Activated naive CD4-positive, alpha-beta T cell treated with anti-CD3 and anti-CD28 coated beads, Interleukin-2, amount 50 U/mL, for 16 hours (primary cell): ENCODE data around the gene ZAR1L.
A peak's percentile ranks its signal among the peaks of the same experiment; 100 is the strongest.
"Not testable (repeated sequence)": the region's sequence is repeated elsewhere in the genome, so short reads cannot be mapped to it uniquely, and the experiment has no call there.

Experiments
- DNase-seq: peaks from one replicate; pipeline ENCODE4 v3.0.0-alpha.2; 2020

The ZAR1L gene, protein sequence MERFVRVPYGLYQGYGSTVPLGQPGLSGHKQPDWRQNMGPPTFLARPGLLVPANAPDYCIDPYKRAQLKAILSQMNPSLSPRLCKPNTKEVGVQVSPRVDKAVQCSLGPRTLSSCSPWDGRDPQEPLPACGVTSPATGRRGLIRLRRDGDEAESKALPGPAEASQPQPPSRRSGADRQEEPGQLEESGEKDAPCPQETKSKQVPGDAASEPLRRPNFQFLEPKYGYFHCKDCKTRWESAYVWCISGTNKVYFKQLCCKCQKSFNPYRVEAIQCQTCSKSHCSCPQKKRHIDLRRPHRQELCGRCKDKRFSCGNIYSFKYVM

DNA sequence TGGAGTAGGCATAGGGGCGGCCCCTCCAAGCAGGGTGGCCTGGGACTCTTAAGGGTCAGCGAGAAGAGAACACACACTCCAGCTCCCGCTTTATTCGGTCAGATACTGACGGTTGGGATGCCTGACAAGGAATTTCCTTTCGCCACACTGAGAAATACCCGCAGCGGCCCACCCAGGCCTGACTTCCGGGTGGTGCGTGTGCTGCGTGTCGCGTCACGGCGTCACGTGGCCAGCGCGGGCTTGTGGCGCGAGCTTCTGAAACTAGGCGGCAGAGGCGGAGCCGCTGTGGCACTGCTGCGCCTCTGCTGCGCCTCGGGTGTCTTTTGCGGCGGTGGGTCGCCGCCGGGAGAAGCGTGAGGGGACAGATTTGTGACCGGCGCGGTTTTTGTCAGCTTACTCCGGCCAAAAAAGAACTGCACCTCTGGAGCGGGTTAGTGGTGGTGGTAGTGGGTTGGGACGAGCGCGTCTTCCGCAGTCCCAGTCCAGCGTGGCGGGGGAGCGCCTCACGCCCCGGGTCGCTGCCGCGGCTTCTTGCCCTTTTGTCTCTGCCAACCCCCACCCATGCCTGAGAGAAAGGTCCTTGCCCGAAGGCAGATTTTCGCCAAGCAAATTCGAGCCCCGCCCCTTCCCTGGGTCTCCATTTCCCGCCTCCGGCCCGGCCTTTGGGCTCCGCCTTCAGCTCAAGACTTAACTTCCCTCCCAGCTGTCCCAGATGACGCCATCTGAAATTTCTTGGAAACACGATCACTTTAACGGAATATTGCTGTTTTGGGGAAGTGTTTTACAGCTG lies at the start of gene ZAR1L, which contains the start of gene BRCA2:
Gene ZAR1L, minus strand, starts transcription at position 126 of the 790 bp plus-strand sequence. CDS start 3,438 bp downstream, outside the sequence.
Gene BRCA2, plus strand, starts transcription at position 271 of the 790 bp plus-strand sequence. CDS start 953 bp downstream, outside the sequence.
- DNase-seq = peak; percentile 90

DNA sequence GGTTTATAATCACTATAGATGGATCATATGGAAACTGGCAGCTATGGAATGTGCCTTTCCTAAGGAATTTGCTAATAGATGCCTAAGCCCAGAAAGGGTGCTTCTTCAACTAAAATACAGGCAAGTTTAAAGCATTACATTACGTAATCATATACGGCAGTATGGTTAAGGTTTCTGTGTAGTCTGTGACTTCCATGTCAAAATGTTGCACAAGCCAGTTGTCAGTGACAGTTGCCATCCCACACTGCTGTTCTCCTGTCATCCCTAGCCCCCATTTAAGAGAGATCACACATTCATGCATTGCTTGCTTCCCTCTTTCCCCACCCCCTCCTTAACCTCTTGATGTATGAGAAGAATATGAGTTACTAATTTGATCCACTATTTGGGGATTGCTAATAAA lies 47.4 kb upstream of the ZAR1L start:
- DNase-seq = no peak

DNA sequence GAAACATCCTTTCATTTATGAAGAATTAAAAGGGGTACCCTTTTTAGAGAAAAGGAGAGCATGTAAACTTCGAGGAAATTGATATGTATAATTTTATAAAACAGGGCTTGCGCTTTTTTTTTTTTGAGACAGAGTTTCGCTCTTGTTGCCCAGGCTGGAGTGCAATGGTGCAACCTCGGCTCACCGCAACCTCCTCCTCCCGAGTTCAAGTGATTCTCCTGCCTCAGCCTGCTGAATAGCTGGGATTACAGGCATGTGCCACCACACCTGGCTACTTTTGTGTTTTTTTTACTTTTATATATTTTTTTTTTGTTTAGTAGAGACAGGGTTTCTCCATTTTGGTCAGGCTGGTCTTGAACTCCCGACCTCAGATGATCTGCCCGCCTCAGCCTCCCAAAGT lies 40.8 kb upstream of the ZAR1L start:
- DNase-seq = not testable (repeated sequence)

DNA sequence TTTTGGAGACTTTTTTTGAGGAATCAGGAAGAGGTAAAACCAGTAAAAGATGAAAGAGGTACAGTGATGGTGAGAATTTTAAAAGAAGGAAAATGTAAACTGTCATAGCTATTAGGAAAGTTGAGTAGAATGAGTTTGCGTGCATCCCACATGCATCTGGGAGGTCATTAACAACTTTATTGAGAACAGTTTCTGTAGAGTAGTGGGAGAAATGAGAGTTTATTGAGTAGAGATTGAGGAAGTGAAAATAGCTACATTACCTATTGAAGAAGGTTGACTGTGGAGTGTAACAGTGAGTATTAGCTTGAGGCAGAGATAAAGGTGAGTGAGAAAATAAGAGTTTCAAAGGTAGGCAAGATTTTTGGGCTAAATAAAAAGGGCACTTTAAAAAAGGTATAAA lies 38.9 kb upstream of the ZAR1L start:
- no peak for DNase-seq

DNA sequence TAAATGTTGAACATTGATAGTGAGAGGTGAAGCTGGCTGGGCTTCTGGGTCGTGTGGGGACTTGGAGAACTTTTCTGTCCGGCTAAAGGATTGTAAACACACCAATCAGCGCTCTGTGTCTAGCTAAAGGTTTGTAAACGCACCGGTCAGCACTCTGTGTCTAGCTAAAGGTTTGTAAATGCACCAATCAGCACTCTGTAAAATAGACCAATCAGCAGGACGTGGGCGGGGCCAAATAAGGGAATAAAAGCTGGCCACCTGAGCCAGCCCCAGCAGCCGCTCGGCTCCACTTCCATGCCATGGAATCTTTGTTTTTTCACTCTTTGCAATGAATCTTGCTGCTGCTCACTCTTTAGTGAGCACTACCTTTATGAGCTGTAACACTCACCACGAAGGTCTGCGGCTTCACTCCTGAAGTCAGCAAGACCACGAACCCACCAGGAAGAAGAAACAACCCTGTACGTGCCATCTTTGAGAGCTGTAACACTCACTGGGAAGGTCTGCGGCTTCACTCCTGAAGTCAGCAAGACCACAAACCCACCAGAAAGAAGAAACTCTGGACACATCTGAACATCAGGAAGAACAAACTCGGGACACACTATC lies 35.8 kb upstream of the ZAR1L start:
- not testable (repeated sequence) for DNase-seq

DNA sequence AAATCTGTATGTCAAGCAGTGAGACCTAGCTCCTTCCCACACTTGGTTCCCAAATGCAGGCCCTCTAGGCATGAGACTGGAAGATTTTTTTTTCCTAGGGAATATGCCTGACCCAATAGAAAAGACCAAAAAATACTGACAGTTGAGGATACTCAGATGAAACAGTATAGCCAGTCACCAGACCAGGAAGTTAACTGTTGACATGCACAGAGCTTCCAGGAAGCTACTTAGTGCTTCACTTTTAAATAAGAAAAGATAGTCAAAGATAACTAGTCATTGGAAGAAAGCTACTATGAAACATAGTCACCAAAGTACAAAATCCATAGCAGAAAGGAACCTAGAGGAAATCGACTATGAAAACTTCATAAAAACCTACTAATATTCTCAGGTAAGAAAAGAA lies 32.5 kb upstream of the ZAR1L start:
- no peak for DNase-seq

DNA sequence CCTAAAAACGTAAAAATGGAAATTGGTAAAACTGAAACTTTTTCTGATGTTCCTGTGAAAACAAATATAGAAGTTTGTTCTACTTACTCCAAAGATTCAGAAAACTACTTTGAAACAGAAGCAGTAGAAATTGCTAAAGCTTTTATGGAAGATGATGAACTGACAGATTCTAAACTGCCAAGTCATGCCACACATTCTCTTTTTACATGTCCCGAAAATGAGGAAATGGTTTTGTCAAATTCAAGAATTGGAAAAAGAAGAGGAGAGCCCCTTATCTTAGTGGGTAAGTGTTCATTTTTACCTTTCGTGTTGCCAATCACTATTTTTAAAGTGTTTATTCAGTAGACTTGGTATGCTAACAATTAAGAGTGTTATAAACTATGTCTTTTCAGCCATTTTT lies 25.8 kb upstream of the ZAR1L start:
- DNase-seq = no peak

DNA sequence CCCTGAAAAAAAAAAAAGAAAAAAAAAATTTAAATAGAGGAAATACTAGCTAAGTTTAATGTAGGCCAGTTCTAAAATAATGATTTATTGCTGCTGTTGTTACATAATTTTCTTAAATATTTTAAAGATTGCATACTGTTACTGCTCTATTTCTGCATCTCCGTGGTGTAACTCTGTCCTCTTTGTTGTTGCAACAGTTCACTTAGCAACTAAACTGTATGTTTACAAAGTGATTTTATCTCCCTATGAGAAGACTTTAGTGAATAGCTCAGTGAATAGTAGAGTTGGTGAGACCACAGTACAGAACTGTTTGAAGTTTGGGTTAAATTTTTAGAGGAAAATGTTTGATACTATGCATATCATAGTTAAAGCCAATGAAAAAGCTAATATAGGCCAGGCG lies 19.5 kb upstream of the ZAR1L start:
- DNase-seq = no peak

DNA sequence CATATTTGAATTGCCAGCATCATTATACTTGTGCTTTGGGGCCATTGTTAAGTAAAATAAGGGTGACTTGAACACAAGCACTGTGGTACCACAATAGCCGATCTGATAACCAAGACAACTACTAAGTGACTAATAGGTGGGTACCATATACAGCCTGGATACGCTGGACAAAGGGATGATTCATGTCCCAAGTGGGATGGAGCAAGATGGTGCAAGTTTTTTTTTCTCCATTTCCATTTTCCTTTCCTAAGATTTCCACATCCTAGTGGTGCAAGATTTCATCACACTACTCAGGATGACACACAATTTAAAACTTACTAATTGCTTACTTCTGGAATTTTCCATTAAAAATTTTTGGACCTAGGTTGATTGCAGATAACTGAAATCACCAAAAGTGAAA lies 15.3 kb upstream of the ZAR1L start:
- DNase-seq = no peak

DNA sequence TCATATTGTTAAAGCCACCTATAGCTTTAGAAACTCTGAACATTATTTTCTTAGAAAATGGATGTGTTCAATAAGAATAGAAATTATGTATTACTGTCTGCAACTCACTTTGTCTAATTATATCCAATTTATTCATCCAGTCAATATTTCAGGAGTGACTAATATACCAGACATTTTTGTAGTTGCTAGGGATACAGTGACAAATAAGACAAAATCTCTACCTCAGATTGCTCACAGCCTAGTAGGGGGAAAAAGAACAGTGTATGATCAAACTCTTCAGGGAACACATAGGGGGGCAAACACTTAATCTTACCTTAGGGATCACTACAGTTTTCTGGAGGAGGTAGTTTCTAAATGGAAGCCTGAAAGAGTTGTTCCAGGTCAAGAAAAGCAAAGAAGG lies 8.7 kb upstream of the ZAR1L start:
- DNase-seq = no peak

DNA sequence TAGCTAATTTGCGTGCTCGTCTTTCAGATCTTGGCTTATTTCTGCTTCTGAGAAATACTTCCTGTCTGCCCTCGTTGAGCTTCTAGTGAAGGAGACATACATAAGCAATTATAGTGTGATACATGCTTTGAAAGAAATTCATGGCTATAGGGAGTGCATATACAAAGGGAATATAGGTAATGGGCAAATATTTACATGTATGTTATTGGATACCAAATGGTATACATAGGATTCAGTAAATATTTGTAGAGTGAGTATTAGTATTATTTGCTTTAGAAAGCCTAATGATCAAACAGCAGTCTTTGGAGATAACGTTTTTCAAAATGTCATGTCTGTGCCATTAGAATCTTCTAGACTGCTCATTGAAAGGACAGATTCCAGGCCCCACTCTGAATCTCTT lies 5.4 kb upstream of the ZAR1L start:
- no peak for DNase-seq

DNA sequence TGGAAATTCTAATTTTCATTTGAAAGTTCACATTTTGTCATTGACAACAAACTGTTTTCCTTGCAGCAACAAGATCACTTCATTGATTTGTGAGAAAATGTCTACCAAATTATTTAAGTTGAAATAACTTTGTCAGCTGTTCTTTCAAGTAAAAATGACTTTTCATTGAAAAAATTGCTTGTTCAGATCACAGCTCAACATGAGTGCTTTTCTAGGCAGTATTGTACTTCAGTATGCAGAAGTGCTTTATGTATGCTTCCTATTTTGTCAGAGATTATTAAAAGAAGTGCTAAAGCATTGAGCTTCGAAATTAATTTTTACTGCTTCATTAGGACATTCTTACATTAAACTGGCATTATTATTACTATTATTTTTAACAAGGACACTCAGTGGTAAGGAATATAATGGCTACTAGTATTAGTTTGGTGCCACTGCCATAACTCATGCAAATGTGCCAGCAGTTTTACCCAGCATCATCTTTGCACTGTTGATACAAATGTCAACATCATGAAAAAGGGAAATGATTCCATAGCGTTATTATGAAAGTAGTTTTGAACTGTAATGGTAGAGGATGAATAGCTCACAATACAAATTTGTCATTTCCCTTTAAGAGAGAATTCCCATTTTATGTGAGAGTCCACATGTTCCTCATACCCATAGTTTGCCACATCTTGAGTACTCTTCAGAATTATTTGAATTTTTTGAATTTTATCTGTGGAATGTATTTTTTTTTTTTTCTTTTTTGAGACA lies 2.7 kb upstream of the ZAR1L start:
- no peak for DNase-seq

DNA sequence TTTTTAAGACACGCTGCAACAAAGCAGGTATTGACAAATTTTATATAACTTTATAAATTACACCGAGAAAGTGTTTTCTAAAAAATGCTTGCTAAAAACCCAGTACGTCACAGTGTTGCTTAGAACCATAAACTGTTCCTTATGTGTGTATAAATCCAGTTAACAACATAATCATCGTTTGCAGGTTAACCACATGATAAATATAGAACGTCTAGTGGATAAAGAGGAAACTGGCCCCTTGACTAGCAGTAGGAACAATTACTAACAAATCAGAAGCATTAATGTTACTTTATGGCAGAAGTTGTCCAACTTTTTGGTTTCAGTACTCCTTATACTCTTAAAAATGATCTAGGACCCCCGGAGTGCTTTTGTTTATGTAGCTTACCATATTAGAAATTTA lies 1.3 kb upstream of the ZAR1L start:
- no peak for DNase-seq

DNA sequence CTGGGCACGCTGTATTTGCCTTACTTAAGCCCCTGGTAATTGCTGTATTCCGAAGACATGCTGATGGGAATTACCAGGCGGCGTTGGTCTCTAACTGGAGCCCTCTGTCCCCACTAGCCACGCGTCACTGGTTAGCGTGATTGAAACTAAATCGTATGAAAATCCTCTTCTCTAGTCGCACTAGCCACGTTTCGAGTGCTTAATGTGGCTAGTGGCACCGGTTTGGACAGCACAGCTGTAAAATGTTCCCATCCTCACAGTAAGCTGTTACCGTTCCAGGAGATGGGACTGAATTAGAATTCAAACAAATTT lies 821 bp upstream of the ZAR1L start:
- DNase-seq = no peak

DNA sequence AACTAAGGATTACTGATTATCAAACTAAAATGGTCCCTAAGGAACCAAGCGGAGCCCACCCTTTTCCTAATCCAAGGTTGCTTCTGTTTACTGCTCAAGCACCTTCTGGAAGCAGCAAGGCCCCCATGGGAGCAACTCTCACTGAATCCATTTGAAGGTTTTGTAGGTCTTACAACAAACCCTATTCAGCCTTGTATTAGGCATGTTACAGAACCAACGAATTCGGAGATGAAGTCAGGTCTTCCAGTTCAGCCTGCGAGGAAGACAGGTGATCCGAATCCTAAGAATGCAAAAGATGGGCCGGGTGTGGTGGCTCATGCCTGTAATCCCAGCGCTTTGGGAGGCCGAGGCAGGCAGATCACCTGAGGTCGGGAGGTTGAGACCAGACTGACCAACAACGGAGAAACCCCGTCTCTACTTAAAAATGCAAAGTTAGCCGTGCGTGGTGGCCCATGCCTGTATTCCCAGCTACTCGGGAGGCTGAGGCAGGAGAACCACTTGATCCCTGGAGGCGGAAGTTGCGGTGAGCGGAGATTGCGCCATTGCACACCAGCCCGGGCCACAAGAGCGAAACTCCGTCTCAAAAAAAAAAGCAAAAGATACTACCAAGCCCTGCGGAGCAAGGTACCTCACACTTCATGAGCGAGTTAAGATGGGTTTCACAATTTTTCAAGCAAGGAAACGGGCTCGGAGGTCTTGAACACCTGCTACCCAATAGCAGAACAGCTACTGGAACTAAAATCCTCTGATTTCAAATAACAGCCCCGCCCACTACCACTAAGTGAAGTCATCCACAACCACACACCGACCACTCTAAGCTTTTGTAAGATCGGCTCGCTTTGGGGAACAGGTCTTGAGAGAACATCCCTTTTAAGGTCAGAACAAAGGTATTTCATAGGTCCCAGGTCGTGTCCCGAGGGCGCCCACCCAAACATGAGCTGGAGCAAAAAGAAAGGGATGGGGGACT lies 609 bp downstream of the ZAR1L start:
- peak; percentile 59 for DNase-seq

DNA sequence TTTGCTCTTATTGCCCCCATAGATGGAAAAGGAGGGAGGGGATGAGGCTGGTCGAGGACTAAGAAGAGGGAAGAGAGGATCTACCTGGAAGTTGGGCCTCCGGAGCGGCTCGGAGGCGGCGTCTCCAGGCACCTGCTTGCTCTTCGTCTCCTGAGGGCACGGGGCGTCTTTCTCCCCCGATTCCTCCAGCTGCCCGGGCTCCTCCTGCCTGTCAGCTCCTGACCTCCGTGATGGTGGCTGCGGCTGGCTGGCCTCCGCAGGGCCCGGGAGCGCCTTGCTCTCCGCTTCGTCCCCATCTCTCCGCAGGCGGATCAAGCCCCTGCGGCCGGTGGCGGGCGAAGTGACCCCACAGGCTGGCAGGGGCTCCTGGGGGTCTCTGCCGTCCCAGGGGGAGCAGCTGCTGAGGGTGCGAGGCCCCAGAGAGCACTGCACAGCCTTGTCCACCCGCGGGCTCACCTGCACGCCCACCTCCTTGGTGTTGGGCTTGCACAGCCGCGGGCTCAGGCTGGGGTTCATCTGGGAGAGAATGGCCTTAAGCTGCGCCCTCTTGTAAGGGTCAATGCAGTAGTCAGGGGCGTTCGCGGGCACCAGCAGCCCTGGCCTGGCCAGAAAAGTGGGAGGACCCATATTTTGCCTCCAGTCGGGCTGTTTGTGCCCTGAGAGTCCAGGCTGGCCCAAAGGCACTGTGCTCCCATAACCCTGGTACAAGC lies 3.8 kb downstream of the ZAR1L start:
- DNase-seq = no peak

DNA sequence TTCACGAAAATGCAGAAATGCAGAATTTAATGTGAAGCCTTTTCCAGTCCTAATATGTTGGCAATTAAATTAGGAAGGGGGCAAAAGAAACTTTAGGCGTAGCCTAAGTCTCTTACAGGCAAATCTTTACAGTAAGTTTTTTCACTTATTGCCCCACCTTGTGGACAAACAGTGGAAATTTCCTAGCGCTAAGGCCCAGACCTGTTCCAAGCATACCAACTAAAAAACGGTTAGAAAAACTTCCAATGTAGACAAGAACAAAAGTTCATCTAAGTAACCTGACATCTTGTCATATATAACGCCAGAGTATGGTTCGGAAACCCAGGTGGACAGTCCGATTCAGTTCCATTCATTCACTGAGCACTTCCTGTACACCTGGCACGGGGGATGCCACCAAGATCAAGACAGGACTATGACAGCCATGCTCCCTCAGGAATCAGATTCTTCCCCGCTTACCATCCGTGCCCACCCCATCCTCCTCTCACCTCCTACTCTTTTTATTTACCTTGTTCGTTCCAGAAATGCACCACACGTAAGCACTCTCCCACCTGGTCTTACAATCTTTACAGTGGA lies 4.9 kb downstream of the ZAR1L start:
- no peak for DNase-seq

DNA sequence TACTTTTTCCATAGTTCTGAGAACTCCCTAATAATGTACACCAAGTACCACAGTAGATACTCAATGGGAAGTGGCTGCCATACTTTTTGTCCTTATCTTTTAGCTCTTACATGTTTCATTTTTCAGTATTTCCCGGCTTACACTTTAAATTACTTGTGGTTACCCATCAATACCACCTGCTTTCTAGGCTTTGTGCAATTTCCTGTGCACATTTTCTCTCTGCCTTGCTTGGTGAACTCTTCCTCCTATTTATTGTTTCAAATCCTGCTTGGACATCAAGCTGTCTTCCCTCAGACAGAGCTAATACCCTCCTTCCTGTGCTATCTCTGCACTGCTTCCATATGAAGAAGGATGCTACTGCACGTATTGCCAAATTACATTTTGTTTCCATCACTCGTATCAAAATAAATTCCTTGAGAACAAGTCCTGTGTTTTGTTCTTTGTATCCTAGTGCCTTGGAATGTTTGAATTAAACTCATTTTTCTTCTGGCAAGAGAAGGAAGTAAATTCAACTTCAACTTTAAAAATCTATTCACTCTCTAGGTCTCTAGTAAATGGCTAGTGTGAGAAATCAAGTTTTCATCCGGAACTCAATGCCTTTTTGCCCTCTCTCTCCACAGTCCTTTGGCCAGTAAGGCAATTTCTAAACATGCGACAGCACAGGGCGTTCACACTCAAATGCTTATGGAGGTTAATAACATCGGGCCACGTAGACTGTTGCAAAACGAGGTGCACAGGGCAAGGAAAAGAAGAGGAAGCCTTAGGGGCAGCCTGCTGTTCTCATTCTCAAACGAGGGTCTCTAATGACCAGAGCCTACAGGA lies 5.6 kb downstream of the ZAR1L start:
- no peak for DNase-seq

DNA sequence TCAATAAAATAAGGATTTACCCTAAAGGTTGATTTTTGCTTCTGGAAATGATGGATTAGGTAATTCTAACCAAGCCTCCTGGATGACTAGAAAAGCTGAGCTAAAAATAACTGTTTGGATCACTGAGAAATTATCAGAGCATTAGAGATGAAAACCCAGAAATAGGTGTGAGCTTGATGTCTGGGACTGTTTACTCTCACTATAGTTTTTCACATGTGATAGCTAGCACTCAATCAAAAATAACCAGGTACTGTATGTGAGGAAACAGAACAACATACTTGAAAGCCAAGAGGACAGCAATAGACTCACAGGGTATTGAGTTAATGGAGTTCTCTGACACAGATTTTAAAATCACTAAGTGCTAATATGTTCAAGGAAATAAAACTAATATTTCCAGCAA lies 9.5 kb downstream of the ZAR1L start:
- DNase-seq = no peak

DNA sequence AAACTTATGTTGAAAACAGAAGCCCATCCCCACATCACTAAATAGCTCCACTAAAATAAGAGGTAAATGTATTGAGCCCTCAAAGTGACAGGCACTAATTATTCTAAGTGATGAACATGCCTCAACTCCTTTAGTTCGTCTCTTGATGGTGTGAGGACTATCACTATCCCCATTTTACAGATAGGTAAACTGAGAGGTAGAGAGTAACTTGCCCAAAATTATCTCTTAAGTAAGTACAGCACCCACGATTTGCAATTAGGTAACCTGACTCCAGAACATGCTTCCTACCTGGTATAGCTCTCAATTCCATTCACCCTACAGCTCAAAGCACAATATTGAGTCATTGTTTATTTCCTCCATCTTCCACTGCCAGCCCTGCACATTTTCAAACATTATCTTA lies 12.7 kb downstream of the ZAR1L start:
- DNase-seq = no peak
